DND-41 (cell line): ENCODE measurements around the gene TRIM24.

Experiments used
- ATAC-seq: fragments of 200-7000 bp; cut with Tn5 transposase; 3 replicates; pipeline ENCODE4 v1.9.1; 2021; ENCODE audit warnings: low read depth; ENCODE audit not compliant: insufficient read depth
- DNase-seq: peaks from one replicate; pipeline ENCODE4 v3.0.0-alpha.2; 2020
- H2AFZ ChIP-seq: 2 replicates; pipeline ENCODE4 v1.6.0; 2012; ENCODE audit warnings: low read depth, low read length
- H3K27ac ChIP-seq: 2 replicates; pipeline ENCODE4 v1.5.1; 2012; ENCODE audit warnings: low read length, inconsistent platforms
- H3K27me3 ChIP-seq: fragments of 200-600 bp; sonication (generic); 2 replicates; pipeline ENCODE4 v1.6.0; 2012; ENCODE audit warnings: low read length, mild to moderate bottlenecking, inconsistent platforms; ENCODE audit not compliant: insufficient read depth, poor library complexity
- H3K36me3 ChIP-seq: 2 replicates; pipeline ENCODE4 v1.5.1; 2012; ENCODE audit warnings: low read length, inconsistent platforms; ENCODE audit not compliant: insufficient read depth
- H3K4me1 ChIP-seq: 2 replicates; pipeline ENCODE4 v1.5.1; 2012; ENCODE audit warnings: mild to moderate bottlenecking, low read length; ENCODE audit not compliant: insufficient read depth
- H3K4me2 ChIP-seq: 2 replicates; pipeline ENCODE4 v1.6.0; 2012; ENCODE audit warnings: mild to moderate bottlenecking, moderate library complexity, low read length, inconsistent platforms; ENCODE audit not compliant: insufficient read depth
- H3K4me3 ChIP-seq, 2 experiments: fragments of 200-600 bp in 1 of 2; shearing (Covaris generic) in 1 of 2; 2 replicates each; pipeline ENCODE4 v1.5.1; 2012 to 2016; ENCODE audit warnings: inconsistent platforms in 2 of 2, low read length in 2 of 2, mild to moderate bottlenecking in 2 of 2, low read depth in 1 of 2, moderate library complexity in 1 of 2
- H3K79me2 ChIP-seq: 2 replicates; pipeline ENCODE4 v1.6.0; 2012; ENCODE audit warnings: low read length, inconsistent platforms; ENCODE audit not compliant: insufficient read depth
- H3K9ac ChIP-seq: 2 replicates; pipeline ENCODE4 v1.6.0; 2012; ENCODE audit warnings: low read depth, mild to moderate bottlenecking, inconsistent platforms, low read length, moderate library complexity
- H3K9me3 ChIP-seq: 2 replicates; pipeline ENCODE4 v1.5.1; 2012; ENCODE audit warnings: low read length, moderate library complexity, mild to moderate bottlenecking, inconsistent platforms; ENCODE audit not compliant: insufficient read depth, severe bottlenecking
- H4K20me1 ChIP-seq: 2 replicates; pipeline ENCODE4 v1.6.0; 2012; ENCODE audit warnings: low read length; ENCODE audit not compliant: insufficient read depth
- EZH2 ChIP-seq: IDR thresholded peaks from 3 replicates; pipeline ENCODE4 v1.6.1; 2012; ENCODE audit warnings: borderline replicate concordance, low read depth, mild to moderate bottlenecking, moderate library complexity, low read length, inconsistent platforms; ENCODE audit not compliant: severe bottlenecking
- TF ChIP-seq, protein P1 (sequence below): IDR thresholded peaks from 2 replicates; pipeline ENCODE4 v1.5.1; 2012; ENCODE audit warnings: borderline replicate concordance, low read length, moderate library complexity, mild to moderate bottlenecking; ENCODE audit not compliant: poor library complexity, severe bottlenecking; ENCODE audit errors: extremely low read depth

The TRIM24 gene

GRCh38 chr7:138602451-138602850 is 142.4 kb downstream of the TRIM24 start:
- no peak for TF ChIP-seq EZH2
- TF ChIP-seq, protein P1, sequence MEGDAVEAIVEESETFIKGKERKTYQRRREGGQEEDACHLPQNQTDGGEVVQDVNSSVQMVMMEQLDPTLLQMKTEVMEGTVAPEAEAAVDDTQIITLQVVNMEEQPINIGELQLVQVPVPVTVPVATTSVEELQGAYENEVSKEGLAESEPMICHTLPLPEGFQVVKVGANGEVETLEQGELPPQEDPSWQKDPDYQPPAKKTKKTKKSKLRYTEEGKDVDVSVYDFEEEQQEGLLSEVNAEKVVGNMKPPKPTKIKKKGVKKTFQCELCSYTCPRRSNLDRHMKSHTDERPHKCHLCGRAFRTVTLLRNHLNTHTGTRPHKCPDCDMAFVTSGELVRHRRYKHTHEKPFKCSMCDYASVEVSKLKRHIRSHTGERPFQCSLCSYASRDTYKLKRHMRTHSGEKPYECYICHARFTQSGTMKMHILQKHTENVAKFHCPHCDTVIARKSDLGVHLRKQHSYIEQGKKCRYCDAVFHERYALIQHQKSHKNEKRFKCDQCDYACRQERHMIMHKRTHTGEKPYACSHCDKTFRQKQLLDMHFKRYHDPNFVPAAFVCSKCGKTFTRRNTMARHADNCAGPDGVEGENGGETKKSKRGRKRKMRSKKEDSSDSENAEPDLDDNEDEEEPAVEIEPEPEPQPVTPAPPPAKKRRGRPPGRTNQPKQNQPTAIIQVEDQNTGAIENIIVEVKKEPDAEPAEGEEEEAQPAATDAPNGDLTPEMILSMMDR: no peak
- no peak overlapping the region for H2AFZ ChIP-seq
- no peaks in the 10 kb centered on the region for H3K27me3 ChIP-seq
- DNase-seq: no peak
- no peak for ATAC-seq
- H3K79me2 ChIP-seq: no peaks in the 10 kb centered on the region
- H3K4me1 ChIP-seq: no peaks in the 10 kb centered on the region
- H3K36me3 ChIP-seq: no peaks in the 10 kb centered on the region
- H3K9me3 ChIP-seq: peaks cover 7% of the 10 kb centered on the region
- no peak overlapping the region for H3K9ac ChIP-seq
- H3K4me3 ChIP-seq: no peak overlapping the region
- H3K27ac ChIP-seq: no peak overlapping the region
- no peaks in the 10 kb centered on the region for H4K20me1 ChIP-seq
- no peak overlapping the region for H3K4me2 ChIP-seq

- no peaks in the 10 kb centered on the region for H3K4me1 ChIP-seq
- no peak overlapping the region for H2AFZ ChIP-seq
- H3K4me2 ChIP-seq: no peak overlapping the region
- no peaks in the 10 kb centered on the region for H3K79me2 ChIP-seq
- no peak overlapping the region for H3K27ac ChIP-seq
- H4K20me1 ChIP-seq: no peaks in the 10 kb centered on the region
- ATAC-seq: no peak
- no peak overlapping the region for H3K4me3 ChIP-seq
- H3K9ac ChIP-seq: no peak overlapping the region
- H3K36me3 ChIP-seq: no peaks in the 10 kb centered on the region
- peaks cover 7% of the 10 kb centered on the region for H3K9me3 ChIP-seq
- TF ChIP-seq, protein P1: no peak
- TF ChIP-seq EZH2: no peak
- H3K27me3 ChIP-seq: no peaks in the 10 kb centered on the region
- no peak for DNase-seq
Measured at GRCh38 chr7:138603549-138604318, 143.7 kb downstream of the TRIM24 start.

DNA sequence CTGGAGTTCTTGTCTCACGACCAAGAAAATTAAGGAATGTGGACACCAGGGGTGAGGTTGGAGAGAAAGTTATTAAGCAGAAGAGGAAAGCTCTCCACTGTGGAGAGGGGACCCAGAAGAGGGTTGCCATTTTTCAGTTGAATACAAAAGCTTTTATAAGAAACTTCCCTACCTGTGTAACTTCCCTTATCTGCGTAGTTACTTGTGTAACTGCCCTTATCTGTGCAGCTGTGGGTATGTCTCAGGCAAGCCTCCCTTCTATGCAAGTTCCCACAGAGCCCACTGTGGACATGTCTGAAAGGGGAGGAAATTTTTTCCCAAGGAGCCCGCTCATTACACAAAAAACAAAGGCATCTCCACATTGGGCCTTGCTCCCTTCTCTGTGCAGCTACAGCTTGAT is 146.2 kb downstream of the TRIM24 start:
- Histone ChIP-seq H3K36me3 (no peaks in the 10 kb centered on the region), H3K4me2 (no peak overlapping the region), H3K9ac (no peak overlapping the region), H4K20me1 (no peaks in the 10 kb centered on the region), H3K79me2 (no peaks in the 10 kb centered on the region), H3K27me3 (no peaks in the 10 kb centered on the region), H3K4me1 (no peaks in the 10 kb centered on the region), H3K27ac (no peak overlapping the region), H2AFZ (no peak overlapping the region), H3K9me3 (peaks cover 7% of the 10 kb centered on the region), H3K4me3 (no peak overlapping the region)
- TF ChIP-seq, protein P1: no peak
- TF ChIP-seq EZH2: no peak
- ATAC-seq (no peak), DNase-seq (no peak)
